WTC11 (cell line): ENCODE results near the gene TTC7B. TPM values are rescaled to one million over a fixed set of nuclear protein-coding genes. Genes with fewer than 3 reads are reported as not detected.

Experiments
- ATAC-seq: fragments of 200-7000 bp; cut with Tn5 transposase; 2 replicates; pipeline ENCODE4 v1.10.0; 2021; ENCODE audit warnings: mild to moderate bottlenecking, moderate library complexity
- CTCF ChIA-PET: fragments of 300-600 bp; sonication (Branson Sonifier 250); formaldehyde crosslinking; loops from one replicate; lab custom pipeline; 2021; ENCODE audit warnings: antibody characterized with exemption; lab: Charles Lee
- POLR2A ChIA-PET: fragments of 350-600 bp; sonication (Branson Sonifier 250); formaldehyde crosslinking; loops from one replicate; lab custom pipeline; 2021; ENCODE audit warnings: antibody characterized with exemption; lab: Charles Lee
- DNase-seq: peaks from one replicate; pipeline ENCODE4 v3.0.0; 2021; ENCODE audit warnings: low spot score
- H3K27ac Mint-ChIP-seq: 2 replicates; pipeline ENCODE4 v1.8.0; 2021; ENCODE audit warnings: mixed read lengths
- H3K27me3 Mint-ChIP-seq: 2 replicates; pipeline ENCODE4 v1.8.0; 2021; ENCODE audit warnings: low read depth, mild to moderate bottlenecking, moderate library complexity, mixed read lengths
- H3K36me3 Mint-ChIP-seq: 2 replicates; pipeline ENCODE4 v1.8.0; 2021; ENCODE audit warnings: mixed read lengths
- H3K4me1 Mint-ChIP-seq: 2 replicates; pipeline ENCODE4 v1.8.0; 2022; ENCODE audit warnings: mixed read lengths
- H3K4me3 Mint-ChIP-seq: 2 replicates; pipeline ENCODE4 v1.8.0; 2021; ENCODE audit warnings: mild to moderate bottlenecking, moderate library complexity, mixed read lengths
- H3K9me3 Mint-ChIP-seq: 2 replicates; pipeline ENCODE4 v1.8.0; 2021; ENCODE audit warnings: mixed read lengths
- AR ChIP-seq: fragments of 250-450 bp; sonication (Bioruptor Pico); IDR thresholded peaks from 2 replicates; pipeline ENCODE4 v1.9.0; 2021; ENCODE audit warnings: mild to moderate bottlenecking
- E2F4 ChIP-seq: sonication (generic); formaldehyde crosslinking; IDR thresholded peaks from 2 replicates; pipeline ENCODE4 v1.8.1; 2022; ENCODE audit warnings: low read depth, mild to moderate bottlenecking, moderate library complexity, missing genetic modification reagents, borderline replicate concordance
- E2F5 ChIP-seq: sonication (generic); formaldehyde crosslinking; IDR thresholded peaks from 2 replicates; pipeline ENCODE4 v1.8.1; 2022; ENCODE audit warnings: mild to moderate bottlenecking, moderate library complexity, missing genetic modification reagents
- ESRRA ChIP-seq: sonication (generic); formaldehyde crosslinking; IDR thresholded peaks from 2 replicates; pipeline ENCODE4 v1.8.1; 2022; ENCODE audit warnings: mild to moderate bottlenecking, missing genetic modification reagents, borderline replicate concordance
- FOXK1 ChIP-seq: sonication (generic); formaldehyde crosslinking; IDR thresholded peaks from 2 replicates; pipeline ENCODE4 v1.8.0; 2022; ENCODE audit warnings: mild to moderate bottlenecking, moderate library complexity, missing genetic modification reagents
- HMGA2 ChIP-seq: fragments of 250-450 bp; sonication (Bioruptor Pico); IDR thresholded peaks from 2 replicates; pipeline ENCODE4 v1.4.0; 2021; ENCODE audit warnings: mild to moderate bottlenecking, moderate library complexity
- KAT7 ChIP-seq: sonication (generic); formaldehyde crosslinking; IDR thresholded peaks from 2 replicates; pipeline ENCODE4 v1.8.1; 2023; ENCODE audit warnings: missing genetic modification reagents, mild to moderate bottlenecking, borderline replicate concordance
- MLX ChIP-seq: sonication (generic); formaldehyde crosslinking; IDR thresholded peaks from 2 replicates; pipeline ENCODE4 v1.8.1; 2023; ENCODE audit warnings: mild to moderate bottlenecking, missing genetic modification reagents, moderate library complexity
- MYBL2 ChIP-seq: sonication (generic); formaldehyde crosslinking; IDR thresholded peaks from 2 replicates; pipeline ENCODE4 v1.8.1; 2023; ENCODE audit warnings: mild to moderate bottlenecking, moderate library complexity, missing genetic modification reagents
- NR2C2 ChIP-seq: sonication (generic); formaldehyde crosslinking; IDR thresholded peaks from 2 replicates; pipeline ENCODE4 v1.8.0; 2022; ENCODE audit warnings: mild to moderate bottlenecking, missing genetic modification reagents
- NR3C1 ChIP-seq: sonication (generic); formaldehyde crosslinking; conservative IDR thresholded peaks from 2 replicates; pipeline ENCODE4 v1.8.1; 2023; ENCODE audit warnings: low read depth, mild to moderate bottlenecking, missing genetic modification reagents
- RELA ChIP-seq: sonication (generic); formaldehyde crosslinking; IDR thresholded peaks from 2 replicates; pipeline ENCODE4 v1.8.1; 2022; ENCODE audit warnings: missing genetic modification reagents, mild to moderate bottlenecking, borderline replicate concordance
- TEAD1 ChIP-seq: sonication (generic); formaldehyde crosslinking; IDR thresholded peaks from 2 replicates; pipeline ENCODE4 v1.8.0; 2022; ENCODE audit warnings: mild to moderate bottlenecking, missing genetic modification reagents
- USF2 ChIP-seq: sonication (generic); formaldehyde crosslinking; IDR thresholded peaks from 2 replicates; pipeline ENCODE4 v1.8.1; 2023; ENCODE audit warnings: mild to moderate bottlenecking, missing genetic modification reagents, moderate library complexity
- ZBTB21 ChIP-seq: sonication (generic); formaldehyde crosslinking; IDR thresholded peaks from 2 replicates; pipeline ENCODE4 v1.8.1; 2023; ENCODE audit warnings: mild to moderate bottlenecking, missing genetic modification reagents, borderline replicate concordance
- ZNF138 ChIP-seq: sonication (generic); formaldehyde crosslinking; conservative IDR thresholded peaks from 2 replicates; pipeline ENCODE4 v1.8.1; 2022; ENCODE audit warnings: mild to moderate bottlenecking, moderate library complexity, missing genetic modification reagents
- ZNF219 ChIP-seq: sonication (generic); formaldehyde crosslinking; IDR thresholded peaks from 2 replicates; pipeline ENCODE4 v1.8.0; 2023; ENCODE audit warnings: missing genetic modification reagents, mild to moderate bottlenecking, borderline replicate concordance
- ZNF232 ChIP-seq: sonication (generic); formaldehyde crosslinking; IDR thresholded peaks from 2 replicates; pipeline ENCODE4 v1.8.0; 2022; ENCODE audit warnings: mild to moderate bottlenecking, missing genetic modification reagents
- ZNF423 ChIP-seq: fragments of 250-450 bp; sonication (Bioruptor Pico); IDR thresholded peaks from 2 replicates; pipeline ENCODE4 v2.1.2; 2022; ENCODE audit warnings: mild to moderate bottlenecking, moderate library complexity
- ZNF671 ChIP-seq: fragments of 250-450 bp; sonication (Bioruptor Pico); IDR thresholded peaks from 2 replicates; pipeline ENCODE4 v1.8.0; 2021; ENCODE audit warnings: mild to moderate bottlenecking
- total RNA-seq: library from RNA; stranded (reverse); gene quantifications from 3 replicates; pipeline ENCODE4 v1.2.3, GENCODE V29; 2021
- TF ChIP-seq, protein P1 (sequence below): sonication (generic); formaldehyde crosslinking; IDR thresholded peaks from 2 replicates; pipeline ENCODE4 v1.8.1; 2022; ENCODE audit warnings: missing genetic modification reagents, borderline replicate concordance
- TF ChIP-seq, protein P2 (sequence below): sonication (generic); formaldehyde crosslinking; conservative IDR thresholded peaks from 2 replicates; pipeline ENCODE4 v1.8.1; 2022; ENCODE audit warnings: mild to moderate bottlenecking, missing genetic modification reagents
- TF ChIP-seq, protein P3 (sequence below): sonication (generic); formaldehyde crosslinking; IDR thresholded peaks from 2 replicates; pipeline ENCODE4 v1.8.0; 2022; ENCODE audit warnings: mild to moderate bottlenecking, missing genetic modification reagents

The TTC7B gene
- total RNA-seq, 1 experiment from 2014 or later, result 27.6 TPM

DNA sequence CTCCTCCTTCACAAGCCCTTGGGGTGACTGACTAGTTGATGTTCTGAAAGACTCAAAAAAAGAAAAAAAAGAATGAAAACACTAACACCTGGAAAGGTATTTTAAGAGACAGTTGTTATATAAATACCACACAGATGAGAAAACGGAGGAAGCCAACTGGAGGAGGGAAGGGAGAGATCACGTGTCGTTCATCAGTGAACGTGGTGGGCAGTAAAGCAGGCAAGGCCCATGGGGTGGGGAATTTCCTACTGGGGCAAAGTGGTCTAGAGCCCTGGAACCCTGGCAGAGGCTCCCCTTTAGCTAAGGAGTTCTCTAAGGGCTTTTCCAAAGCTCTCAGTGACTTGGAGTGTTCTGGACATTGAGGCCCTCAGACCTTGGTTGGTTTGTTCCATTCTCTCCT lies 249.7 kb downstream of the TTC7B start:
- DNase-seq (no peak), ATAC-seq (no peak)
- Mint-ChIP-seq H3K27me3 (no peaks in the 10 kb centered on the region), H3K27ac (no peak overlapping the region), H3K4me1 (peaks cover 22% of the 10 kb centered on the region), H3K36me3 (no peaks in the 10 kb centered on the region), H3K4me3 (no peak overlapping the region), H3K9me3 (no peaks in the 10 kb centered on the region)
- ChIA-PET POLR2A (no interaction called here), CTCF (interaction anchor here (0.6 kb wide), 1 partner anchor 80 kb away, joined by 4 read pairs; no protein-coding TSS in a partner anchor)
- TF ChIP-seq NR2C2 (CRISPR knock-in tag), result no peak
- TF ChIP-seq, protein P1, sequence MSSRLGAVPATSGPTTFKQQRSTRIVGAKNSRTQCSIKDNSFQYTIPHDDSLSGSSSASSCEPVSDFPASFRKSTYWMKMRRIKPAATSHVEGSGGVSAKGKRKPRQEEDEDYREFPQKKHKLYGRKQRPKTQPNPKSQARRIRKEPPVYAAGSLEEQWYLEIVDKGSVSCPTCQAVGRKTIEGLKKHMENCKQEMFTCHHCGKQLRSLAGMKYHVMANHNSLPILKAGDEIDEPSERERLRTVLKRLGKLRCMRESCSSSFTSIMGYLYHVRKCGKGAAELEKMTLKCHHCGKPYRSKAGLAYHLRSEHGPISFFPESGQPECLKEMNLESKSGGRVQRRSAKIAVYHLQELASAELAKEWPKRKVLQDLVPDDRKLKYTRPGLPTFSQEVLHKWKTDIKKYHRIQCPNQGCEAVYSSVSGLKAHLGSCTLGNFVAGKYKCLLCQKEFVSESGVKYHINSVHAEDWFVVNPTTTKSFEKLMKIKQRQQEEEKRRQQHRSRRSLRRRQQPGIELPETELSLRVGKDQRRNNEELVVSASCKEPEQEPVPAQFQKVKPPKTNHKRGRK (CRISPR knock-in tag), result no peak
- TF ChIP-seq, protein P2, sequence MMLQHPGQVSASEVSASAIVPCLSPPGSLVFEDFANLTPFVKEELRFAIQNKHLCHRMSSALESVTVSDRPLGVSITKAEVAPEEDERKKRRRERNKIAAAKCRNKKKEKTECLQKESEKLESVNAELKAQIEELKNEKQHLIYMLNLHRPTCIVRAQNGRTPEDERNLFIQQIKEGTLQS (CRISPR knock-in tag), result no peak
- TF ChIP-seq ZNF671 (CRISPR knock-in tag), result no peak

GRCh38 chr14:90564496-90564895 lies 251.7 kb downstream of the TTC7B start:
- no peaks in the 10 kb centered on the region for H3K9me3 Mint-ChIP-seq
- H3K4me1 Mint-ChIP-seq, result peaks cover 30% of the 10 kb centered on the region
- POLR2A ChIA-PET, result no interaction called here
- ATAC-seq (no peak), DNase-seq (no peak)
- no peaks in the 10 kb centered on the region for H3K36me3 Mint-ChIP-seq
- H3K27ac Mint-ChIP-seq, result no peak overlapping the region
- no peak for TF ChIP-seq MLX (CRISPR knock-in tag)
- TF ChIP-seq E2F4 (CRISPR knock-in tag), result no peak
- H3K4me3 Mint-ChIP-seq, result no peak overlapping the region
- H3K27me3 Mint-ChIP-seq, result no peaks in the 10 kb centered on the region
- CTCF ChIA-PET, result interaction anchor here (0.8 to 1.5 kb wide), 5 partner anchors 11 to 263 kb away, joined by 3 to 8 read pairs (median 3); no protein-coding TSS in a partner anchor

GRCh38 chr14:90562652-90563051 lies 253.6 kb downstream of the TTC7B start:
- Mint-ChIP-seq H3K4me1 (peaks cover 18% of the 10 kb centered on the region), H3K27me3 (no peaks in the 10 kb centered on the region), H3K9me3 (no peaks in the 10 kb centered on the region), H3K27ac (no peak overlapping the region), H3K4me3 (no peak overlapping the region), H3K36me3 (no peaks in the 10 kb centered on the region)
- ChIA-PET POLR2A (no interaction called here), CTCF (no interaction called here)
- ATAC-seq (no peak), DNase-seq (no peak)
- TF ChIP-seq ZNF423 (no peak), MYBL2 (no peak), AR (no peak), NR3C1 (CRISPR knock-in tag) (no peak), FOXK1 (CRISPR knock-in tag) (no peak), USF2 (CRISPR knock-in tag) (no peak), ZNF138 (CRISPR knock-in tag) (no peak), HMGA2 (CRISPR knock-in tag) (no peak), KAT7 (CRISPR knock-in tag) (no peak), E2F5 (no peak), ESRRA (no peak), ZBTB21 (CRISPR knock-in tag) (no peak), RELA (CRISPR knock-in tag) (no peak), ZNF219 (CRISPR knock-in tag) (no peak), TEAD1 (CRISPR knock-in tag) (no peak), ZNF232 (no peak)
- TF ChIP-seq, protein P3, sequence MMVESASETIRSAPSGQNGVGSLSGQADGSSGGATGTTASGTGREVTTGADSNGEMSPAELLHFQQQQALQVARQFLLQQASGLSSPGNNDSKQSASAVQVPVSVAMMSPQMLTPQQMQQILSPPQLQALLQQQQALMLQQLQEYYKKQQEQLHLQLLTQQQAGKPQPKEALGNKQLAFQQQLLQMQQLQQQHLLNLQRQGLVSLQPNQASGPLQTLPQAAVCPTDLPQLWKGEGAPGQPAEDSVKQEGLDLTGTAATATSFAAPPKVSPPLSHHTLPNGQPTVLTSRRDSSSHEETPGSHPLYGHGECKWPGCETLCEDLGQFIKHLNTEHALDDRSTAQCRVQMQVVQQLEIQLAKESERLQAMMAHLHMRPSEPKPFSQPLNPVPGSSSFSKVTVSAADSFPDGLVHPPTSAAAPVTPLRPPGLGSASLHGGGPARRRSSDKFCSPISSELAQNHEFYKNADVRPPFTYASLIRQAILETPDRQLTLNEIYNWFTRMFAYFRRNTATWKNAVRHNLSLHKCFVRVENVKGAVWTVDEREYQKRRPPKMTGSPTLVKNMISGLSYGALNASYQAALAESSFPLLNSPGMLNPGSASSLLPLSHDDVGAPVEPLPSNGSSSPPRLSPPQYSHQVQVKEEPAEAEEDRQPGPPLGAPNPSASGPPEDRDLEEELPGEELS, result no peak
